K562 (cell line): ENCODE data around the gene SLC7A5. TPM values are rescaled to one million over a fixed set of nuclear protein-coding genes. Genes with fewer than 3 reads are reported as not detected.

Source experiments
- ATAC-seq: fragments of 200-7000 bp; cut with Tn5 transposase; 3 replicates; pipeline ENCODE4 v1.9.1; 2020; ENCODE audit warnings: moderate library complexity
- BruUV-seq: library from RNA; stranded (reverse); fragments of 400-500 nt; replicated peaks from 2 replicates; lab custom pipeline; 2021; lab: Mats Ljungman, UMichigan
- CTCF ChIA-PET: fragments of 300-600 bp; formaldehyde crosslinking; extraction: SDS; loops from one replicate; lab custom pipeline; 2021; ENCODE audit warnings: low intra/inter-chr PET ratio; lab: Yijun Ruan, JAX
- POLR2A ChIA-PET: fragments of 300-600, 350-650 bp; sonication (Branson Sonifier 250); formaldehyde crosslinking; extraction: SDS; loops from one replicate; lab custom pipeline; 2021; ENCODE audit warnings: antibody characterized with exemption, inconsistent platforms; lab: Yijun Ruan, JAX
- DNase-seq, 4 experiments: peaks; one replicate each; pipeline versions ENCODE4 v3.0.0 to v3.0.0-alpha.2; 2011 to 2018; ENCODE audit warnings: low spot score in 3 of 4, mixed read lengths in 3 of 4; ENCODE audit errors: extremely low read depth in 1 of 4
- FAIRE-seq: peaks from 2 replicates; lab custom pipeline; 2011; peaks lifted over from hg19 to GRCh38; lab: Jason Lieb, UNC
- H2AFZ ChIP-seq: 2 replicates; pipeline ENCODE4 v1.6.0; 2011; ENCODE audit warnings: low read depth, low read length, control low read depth, inconsistent platforms
- H3K27ac ChIP-seq: fragments of 200-600 bp; 3 replicates; pipeline ENCODE4 v1.8.0; 2011; ENCODE audit warnings: low read depth, mild to moderate bottlenecking, control low read depth, inconsistent platforms, low read length, moderate library complexity, mixed read lengths; ENCODE audit errors: extremely low read depth
- H3K27me3 ChIP-seq, 2 experiments: fragments of 300-600 bp in 1 of 2; 2 replicates in 1 of 2; 3 replicates in 1 of 2; pipeline versions ENCODE4 v1.6.0 to v1.8.0; 2011; ENCODE audit warnings: inconsistent platforms in 2 of 2, low read length in 2 of 2, mild to moderate bottlenecking in 1 of 2, mixed read lengths in 1 of 2, moderate library complexity in 1 of 2; ENCODE audit not compliant: control insufficient read depth in 2 of 2, insufficient read depth in 2 of 2
- H3K36me3 ChIP-seq: fragments of 300-600 bp; 3 replicates; pipeline ENCODE4 v1.8.0; 2011; ENCODE audit warnings: mild to moderate bottlenecking, low read length, inconsistent platforms; ENCODE audit not compliant: control insufficient read depth, insufficient read depth
- H3K4me1 ChIP-seq, 2 experiments: fragments of 200-600 bp in 1 of 2; replicated peaks in 1 of 2; 2 replicates in 1 of 2; 3 replicates in 1 of 2; pipeline versions ENCODE4 v1.5.1 to v1.8.0; 2011; ENCODE audit warnings: inconsistent platforms in 2 of 2, low read length in 2 of 2, mild to moderate bottlenecking in 1 of 2, mixed read lengths in 1 of 2, moderate library complexity in 1 of 2; ENCODE audit not compliant: control insufficient read depth in 2 of 2, insufficient read depth in 2 of 2
- H3K4me2 ChIP-seq: 2 replicates; pipeline ENCODE4 v1.6.1; 2011; ENCODE audit warnings: low read length, control low read depth, inconsistent platforms, mixed read lengths; ENCODE audit not compliant: insufficient read depth
- H3K4me3 ChIP-seq: fragments of 200-600 bp; sonication (generic), shearing (Covaris generic); 2 replicates; pipeline ENCODE4 v1.5.1; 2016; ENCODE audit warnings: control low read depth, inconsistent platforms
- H3K79me2 ChIP-seq: fragments of 200-600 bp; 3 replicates; pipeline ENCODE4 v1.8.0; 2011; ENCODE audit warnings: low read length, inconsistent platforms; ENCODE audit not compliant: control insufficient read depth, insufficient read depth
- H3K9ac ChIP-seq, 2 experiments: 2 replicates each; pipeline versions ENCODE4 v1.6.0 to v1.6.1; 2011; ENCODE audit warnings: low read depth in 2 of 2, low read length in 2 of 2, control low read depth in 1 of 2, inconsistent platforms in 1 of 2, mild to moderate bottlenecking in 1 of 2, mixed read lengths in 1 of 2; ENCODE audit not compliant: insufficient read depth in 1 of 2
- H3K9me1 ChIP-seq: one replicate; pipeline ENCODE4 v1.6.0; 2011; ENCODE audit warnings: inconsistent platforms, mild to moderate bottlenecking, low read length, moderate library complexity; ENCODE audit not compliant: control insufficient read depth, insufficient read depth
- H3K9me3 ChIP-seq: replicated peaks from 2 replicates; pipeline ENCODE4 v1.5.1; 2011; ENCODE audit warnings: low read depth, low read length, inconsistent platforms; ENCODE audit not compliant: control insufficient read depth, insufficient read depth
- H4K20me1 ChIP-seq: replicated peaks from 2 replicates; pipeline ENCODE4 v1.6.1; 2011; ENCODE audit warnings: low read length, inconsistent platforms, mixed read lengths; ENCODE audit not compliant: control insufficient read depth, insufficient read depth
- BDP1 ChIP-seq: IDR thresholded peaks from 3 replicates; pipeline ENCODE4 v1.6.1; 2011; ENCODE audit not compliant: insufficient read length, insufficient read depth
- CREB1 ChIP-seq, 2 experiments: sonication (generic) in 1 of 2; formaldehyde crosslinking in 1 of 2; IDR thresholded peaks; 2 replicates each; pipeline versions ENCODE4 v1.6.1 to v1.8.0; 2012 to 2022; ENCODE audit warnings: inconsistent platforms in 1 of 2, mild to moderate bottlenecking in 1 of 2, missing genetic modification reagents in 1 of 2, moderate library complexity in 1 of 2
- ELF4 ChIP-seq: fragments of 450-650 bp; formaldehyde crosslinking; IDR thresholded peaks from 2 replicates; pipeline ENCODE4 v1.4.0; 2022; ENCODE audit warnings: missing genetic modification characterization
- FOS ChIP-seq: IDR thresholded peaks from 3 replicates; pipeline ENCODE4 v1.6.1; 2011; ENCODE audit not compliant: insufficient read length; ENCODE audit errors: extremely low read depth
- HMGN3 ChIP-seq: IDR thresholded peaks from 2 replicates; pipeline ENCODE4 v1.6.1; 2011; ENCODE audit warnings: borderline replicate concordance, low read depth, mild to moderate bottlenecking, mixed read lengths, low read length; ENCODE audit not compliant: insufficient read length; ENCODE audit errors: extremely low read depth
- HNRNPK ChIP-seq: fragments of 200-400 bp; formaldehyde crosslinking; IDR thresholded peaks from one replicate; pipeline ENCODE4 v1.6.1; 2018; ENCODE audit warnings: mild to moderate bottlenecking, low read depth, low read length; ENCODE audit not compliant: poor library complexity, severe bottlenecking
- MEF2D ChIP-seq: conservative IDR thresholded peaks from 2 replicates; pipeline ENCODE4 v1.6.1; 2016; ENCODE audit warnings: low read depth, missing genetic modification characterization, missing compliant biosample characterization
- VEZF1 ChIP-seq: fragments of 200-800 bp; sonication (Bioruptor generic); IDR thresholded peaks from 2 replicates; pipeline ENCODE4 v1.6.1; 2017; ENCODE audit warnings: missing genetic modification characterization, missing compliant biosample characterization
- ZKSCAN8 ChIP-seq: fragments of 200-800 bp; sonication (Bioruptor generic); IDR thresholded peaks from 2 replicates; pipeline ENCODE4 v1.6.1; 2016; ENCODE audit warnings: missing genetic modification characterization, missing compliant biosample characterization
- ZNF175 ChIP-seq: fragments of 200-800 bp; sonication (Bioruptor generic); IDR thresholded peaks from 2 replicates; pipeline ENCODE4 v1.6.1; 2016; ENCODE audit warnings: low read depth, mild to moderate bottlenecking, missing genetic modification characterization, missing compliant biosample characterization
- ZNF609 ChIP-seq: sonication (generic); formaldehyde crosslinking; IDR thresholded peaks from 2 replicates; pipeline ENCODE4 v1.8.1; 2023; ENCODE audit warnings: missing genetic modification reagents, mild to moderate bottlenecking, borderline replicate concordance
- ZNF668 ChIP-seq: fragments of 250-450 bp; sonication (Bioruptor Pico); IDR thresholded peaks from 2 replicates; pipeline ENCODE4 v1.8.0; 2022; ENCODE audit warnings: mild to moderate bottlenecking, inconsistent platforms
- WGBS: fragments of 100-300 bp; shearing (Covaris generic); methylation state at CpG from one replicate; pipeline ENCODE4 v1.1.6; 2016; ENCODE audit warnings: low coverage, mixed read lengths; ENCODE audit not compliant: insufficient coverage; ENCODE audit errors: missing lambda C conversion rate; 5-methylcytosine and 5-hydroxymethylcytosine counted together
- in situ Hi-C: fragments of 300-500 bp; cut with MboI; formaldehyde crosslinking; loops from 4 replicates; pipeline ENCODE4 v1.15.0; 2018; ENCODE audit warnings: inconsistent platforms, mixed read lengths
- intact Hi-C: fragments of 100-400 bp; cut with micrococcal nuclease; formaldehyde crosslinking; loops from 2 replicates; pipeline ENCODE4 v1.14.2; 2022
- polyA plus RNA-seq, 8 experiments: library from polyadenylated mRNA; depleted of rRNA in 4 of 8; stranded (reverse) in 5 of 8; unstranded in 3 of 8; fragments of >200 nt; fragmentation: Nextera tagmentation in 2 of 8; fragmentation: Illumina TruSeq in 1 of 8; extraction: Ambion mirVana in 2 of 8; extraction: Trizol in 1 of 8; gene quantifications; 2 replicates each; pipeline versions ENCODE4 v1.2.1 to v1.2.3, GENCODE V29; 2011 to 2014; ENCODE audit warnings: inconsistent platforms in 1 of 8, missing spikeins in 1 of 8
- total RNA-seq, 7 experiments: library from RNA; depleted of rRNA in 6 of 7; stranded (reverse); fragments of >200 nt in 6 of 7; fragmentation: Illumina TruSeq in 2 of 7; extraction: Trizol in 2 of 7; gene quantifications; 2 replicates each; pipeline versions ENCODE4 v1.2.1 to v1.2.3, GENCODE V29; 2011 to 2021; ENCODE audit warnings: low replicate concordance in 1 of 7

Gene SLC7A5
- total and polyA plus RNA-seq, 9 of the 15 experiments (the other 6 are each of a cell fraction or from before 2014, with no cell fraction given): 1.9 to 220 (median 18.6) TPM

- Histone ChIP-seq H3K27ac (no peak overlapping the region), H4K20me1 (no peaks in the 10 kb centered on the region), H3K27me3 (peaks cover 10 to 46% of the 10 kb centered on the region in 2 experiments; a peak in 4 of 5 replicates), H3K36me3 (no peaks in the 10 kb centered on the region), H3K79me2 (no peaks in the 10 kb centered on the region), H3K9me3 (peaks cover 4% of the 10 kb centered on the region), H3K4me3 (no peak overlapping the region), H2AFZ (no peak overlapping the region), H3K4me2 (no peak overlapping the region; the same call in 1 of the 2 replicates), H3K4me1 (peaks cover 0 to 13% of the 10 kb centered on the region in 2 experiments; a peak in 2 of 5 replicates), H3K9me1 (no peaks in the 10 kb centered on the region), H3K9ac (no peak overlapping the region)
- BruUV-seq: no TSS peak
- WGBS: 7% methylated on average over 19 of the region's 24 CpGs
- no peak for FAIRE-seq
- in situ Hi-C loops (no loop called here), intact Hi-C loops (no loop called here)
- CTCF ChIA-PET: no interaction called here
- POLR2A ChIA-PET: interaction anchor here (0.5 kb wide), 1 partner anchor 32 kb away, joined by 3 read pairs; no protein-coding TSS in a partner anchor
- no peak for DNase-seq
- peak; percentile 68 for ATAC-seq
- TF ChIP-seq CREB1 (IDR thresholded peaks at IDR 0.05) (no peak), CREB1 (CRISPR knock-in tag; IDR thresholded peaks at IDR 0.05) (no peak), ELF4 (CRISPR knock-in tag) (no peak), FOS (no peak), ZNF668 (CRISPR knock-in tag) (no peak), HNRNPK (no peak), HMGN3 (no peak), MEF2D (no peak), ZNF609 (no peak), ZKSCAN8 (CRISPR knock-in tag) (no peak), ZNF175 (CRISPR knock-in tag) (no peak), VEZF1 (CRISPR knock-in tag) (no peak), BDP1 (no peak)
These were observed 12.3 kb upstream of the SLC7A5 start for GRCh38 chr16:87881324-87882200.
